Left lobe of liver (tissue), 2 donors: ENCODE results near the gene LRP5. TPM values are rescaled to one million over a fixed set of nuclear protein-coding genes. Genes with fewer than 3 reads are reported as not detected.

ENCODE experiments used
- ATAC-seq: fragments of 200-7000 bp; cut with Tn5 transposase; one replicate; pipeline ENCODE4 v1.9.1; 2020; ENCODE audit warnings: mild to moderate bottlenecking, moderate library complexity
- DNase-seq: peaks from one replicate; pipeline ENCODE4 v3.0.0-alpha.2; 2020; ENCODE audit warnings: low spot score
- total RNA-seq: library from RNA; stranded (reverse); gene quantifications from one replicate; pipeline ENCODE4 v1.2.1, GENCODE V29; 2021
- donor health status: DM: no; HTN: no; CAD: no; lungs with moderate emphysema.
- donor health status: DM: no; HTN: yes; CAD: no.

The LRP5 gene
- total RNA-seq, 1 donor from 2014 or later = 114 TPM

DNA sequence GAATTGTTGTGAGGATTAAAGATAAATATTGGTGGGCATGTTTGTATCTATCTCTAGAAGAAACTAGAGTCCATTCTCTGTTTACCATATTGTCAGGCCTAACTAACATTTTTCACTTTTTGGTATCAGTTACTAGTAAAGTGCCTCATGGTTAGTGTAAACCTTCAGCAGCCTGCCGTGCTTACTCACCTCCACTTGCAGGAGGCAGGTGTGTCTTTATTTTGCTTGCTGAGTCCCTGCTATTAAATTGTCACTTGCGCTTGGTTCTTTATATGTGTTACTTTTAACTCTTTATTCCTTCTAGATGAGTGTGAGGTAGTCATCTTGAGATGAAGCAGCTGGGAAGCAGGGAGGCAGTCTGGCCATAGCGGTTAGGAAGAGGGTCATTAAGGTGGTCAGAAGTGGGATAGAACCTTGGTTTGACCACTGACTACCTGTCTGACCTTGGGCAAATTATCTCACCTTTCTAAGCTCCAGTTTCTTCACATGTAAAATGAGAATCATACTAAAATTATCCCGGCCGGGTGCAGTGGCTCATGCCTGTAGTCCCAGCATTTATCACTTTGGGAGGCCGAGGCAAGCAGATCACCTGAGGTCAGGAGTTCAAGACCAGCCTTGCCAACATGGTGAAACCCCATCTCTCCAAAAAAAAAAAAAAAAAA is 169.3 kb downstream of the LRP5 start:
- ATAC-seq = no peak
- DNase-seq = no peak

- no peak for ATAC-seq
- no peak for DNase-seq
These were observed 176.2 kb downstream of the LRP5 start for GRCh38 chr11:68488623-68489022.

- ATAC-seq (no peak), DNase-seq (no peak)
These were observed 182.9 kb downstream of the LRP5 start for GRCh38 chr11:68495220-68495729.

GRCh38 chr11:68495872-68496271 is 183.5 kb downstream of the LRP5 start:
- ATAC-seq = no peak

GRCh38 chr11:68497761-68498160 is 185.4 kb downstream of the LRP5 start:
- ATAC-seq (no peak), DNase-seq (no peak)

More at GRCh38 chr11:68495872-68496271, 183.5 kb downstream of the LRP5 start:
- DNase-seq = no peak

GRCh38 chr11:68498321-68498720 is 185.9 kb downstream of the LRP5 start:
- peak; percentile 62 for ATAC-seq
- no peak for DNase-seq

Other genes with a start within 250 kb of the LRP5 start
- gene CHKA, start 191.2 kb upstream of the LRP5 start, total RNA-seq = 15.5 TPM
- gene KMT5B, start 99.3 kb upstream of the LRP5 start, total RNA-seq = 19.3 TPM
- gene C11orf24, start 40.6 kb upstream of the LRP5 start, total RNA-seq = 50.1 TPM
- gene PPP6R3, start 148.2 kb downstream of the LRP5 start, total RNA-seq = 35.1 TPM